ENCODE results near the gene SHKBP1. TPM values are rescaled to one million over a fixed set of nuclear protein-coding genes. Genes with fewer than 3 reads are reported as not detected.

Gene SHKBP1
- total and polyA plus RNA-seq, 9 of the 15 experiments (the other 6 are each of a cell fraction or from before 2014, with no cell fraction given), result 1.2 to 58.1 (median 22.3) TPM

DNA sequence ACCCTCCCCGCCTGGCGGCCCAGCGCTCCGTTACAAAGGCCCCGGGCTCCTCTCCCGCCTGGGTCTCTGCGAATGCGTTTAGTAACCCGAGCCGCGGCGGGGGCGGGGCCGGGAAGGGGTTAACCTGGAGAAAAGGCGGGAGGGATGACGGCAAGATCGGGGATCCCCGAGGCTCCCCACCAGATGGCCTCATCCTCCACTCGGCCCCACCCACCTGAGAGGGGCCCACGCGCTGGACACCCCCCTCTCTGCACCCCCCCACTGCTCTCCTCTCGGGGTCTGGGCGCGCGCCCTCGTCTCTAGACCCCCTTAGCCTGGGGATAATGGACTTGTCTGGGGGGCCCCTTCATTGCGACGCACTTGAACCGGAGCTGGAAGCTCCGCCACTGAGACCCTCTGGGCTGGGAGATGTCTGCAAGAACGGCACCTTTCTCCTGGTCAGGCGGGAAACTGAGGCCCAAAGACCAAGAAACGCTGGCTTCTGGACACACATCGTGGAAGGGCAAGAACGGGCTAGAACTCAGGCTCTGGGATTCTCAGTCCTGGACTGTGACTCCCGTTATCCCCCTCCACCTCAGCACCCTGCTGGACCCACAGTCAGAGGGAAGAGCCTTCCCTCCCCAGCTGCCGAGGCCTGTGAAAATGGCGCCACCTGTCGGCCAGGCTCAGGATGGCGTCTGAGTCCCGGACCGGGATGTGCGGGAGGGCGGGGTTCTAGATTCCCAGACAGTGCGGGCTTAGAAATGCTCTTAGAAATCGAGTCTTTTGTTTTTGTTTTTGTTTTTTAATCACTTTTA lies 21.6 kb downstream of the SHKBP1 start (continued):
- TF ChIP-seq TCF7L2 (IDR thresholded peaks at IDR 0.05; ENCODE audit: low read depth, low read length), result peak; percentile 83
- TF ChIP-seq, protein P1, sequence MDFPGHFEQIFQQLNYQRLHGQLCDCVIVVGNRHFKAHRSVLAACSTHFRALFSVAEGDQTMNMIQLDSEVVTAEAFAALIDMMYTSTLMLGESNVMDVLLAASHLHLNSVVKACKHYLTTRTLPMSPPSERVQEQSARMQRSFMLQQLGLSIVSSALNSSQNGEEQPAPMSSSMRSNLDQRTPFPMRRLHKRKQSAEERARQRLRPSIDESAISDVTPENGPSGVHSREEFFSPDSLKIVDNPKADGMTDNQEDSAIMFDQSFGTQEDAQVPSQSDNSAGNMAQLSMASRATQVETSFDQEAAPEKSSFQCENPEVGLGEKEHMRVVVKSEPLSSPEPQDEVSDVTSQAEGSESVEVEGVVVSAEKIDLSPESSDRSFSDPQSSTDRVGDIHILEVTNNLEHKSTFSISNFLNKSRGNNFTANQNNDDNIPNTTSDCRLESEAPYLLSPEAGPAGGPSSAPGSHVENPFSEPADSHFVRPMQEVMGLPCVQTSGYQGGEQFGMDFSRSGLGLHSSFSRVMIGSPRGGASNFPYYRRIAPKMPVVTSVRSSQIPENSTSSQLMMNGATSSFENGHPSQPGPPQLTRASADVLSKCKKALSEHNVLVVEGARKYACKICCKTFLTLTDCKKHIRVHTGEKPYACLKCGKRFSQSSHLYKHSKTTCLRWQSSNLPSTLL (IDR thresholded peaks at IDR 0.05), result no peak
- peak; percentile 39 for TF ChIP-seq ARID1B (IDR thresholded peaks at IDR 0.05)
- TF ChIP-seq ARID2 (IDR thresholded peaks at IDR 0.05), result peak; percentile 79
- TF ChIP-seq, protein P2, sequence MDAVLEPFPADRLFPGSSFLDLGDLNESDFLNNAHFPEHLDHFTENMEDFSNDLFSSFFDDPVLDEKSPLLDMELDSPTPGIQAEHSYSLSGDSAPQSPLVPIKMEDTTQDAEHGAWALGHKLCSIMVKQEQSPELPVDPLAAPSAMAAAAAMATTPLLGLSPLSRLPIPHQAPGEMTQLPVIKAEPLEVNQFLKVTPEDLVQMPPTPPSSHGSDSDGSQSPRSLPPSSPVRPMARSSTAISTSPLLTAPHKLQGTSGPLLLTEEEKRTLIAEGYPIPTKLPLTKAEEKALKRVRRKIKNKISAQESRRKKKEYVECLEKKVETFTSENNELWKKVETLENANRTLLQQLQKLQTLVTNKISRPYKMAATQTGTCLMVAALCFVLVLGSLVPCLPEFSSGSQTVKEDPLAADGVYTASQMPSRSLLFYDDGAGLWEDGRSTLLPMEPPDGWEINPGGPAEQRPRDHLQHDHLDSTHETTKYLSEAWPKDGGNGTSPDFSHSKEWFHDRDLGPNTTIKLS (IDR thresholded peaks at IDR 0.05; ENCODE audit: borderline replicate concordance, low read depth), result peak; percentile 86; the same call in 1 of the 2 replicates
- TF ChIP-seq RBM17 (IDR thresholded peaks at IDR 0.05; ENCODE audit: borderline replicate concordance, low read depth, low read length), result no peak
- no peak for TF ChIP-seq NFE2L1 (tag; IDR thresholded peaks at IDR 0.05; ENCODE audit: borderline replicate concordance, low read depth)
- peak; percentile 70 for TF ChIP-seq RNF2 (IDR thresholded peaks at IDR 0.05)
- TF ChIP-seq ESRRB (CRISPR knock-in tag; IDR thresholded peaks at IDR 0.05; ENCODE audit: borderline replicate concordance), result no peak

Measured in K562 (cell line).